Activated CD8-positive, alpha-beta T cell treated with anti-CD3 and anti-CD28 coated beads for 36 hours (primary cell): Measurements from ENCODE around the gene CGNL1. TPM values are rescaled to one million over a fixed set of nuclear protein-coding genes. Genes with fewer than 3 reads are reported as not detected.

ENCODE experiments used
- ATAC-seq: fragments of 200-7000 bp; cut with Tn5 transposase; one replicate; pipeline ENCODE4 v1.10.0; 2021; ENCODE audit warnings: mild to moderate bottlenecking, moderate library complexity
- CTCF ChIA-PET: fragments of 350-600 bp; sonication (Branson Sonifier 250); formaldehyde crosslinking; loops from one replicate; lab custom pipeline; 2021; ENCODE audit warnings: antibody characterized with exemption; lab: Charles Lee
- POLR2A ChIA-PET: fragments of 350-600 bp; sonication (Branson Sonifier 250); formaldehyde crosslinking; loops from one replicate; lab custom pipeline; 2021; ENCODE audit warnings: antibody characterized with exemption; lab: Charles Lee
- DNase-seq: peaks from one replicate; pipeline ENCODE4 v3.0.0-alpha.2; 2020
- H3K27ac Mint-ChIP-seq: one replicate; pipeline ENCODE4 v1.8.0; 2021; ENCODE audit warnings: mild to moderate bottlenecking, mixed read lengths
- H3K27me3 Mint-ChIP-seq: one replicate; pipeline ENCODE4 v1.8.0; 2021; ENCODE audit warnings: mixed read lengths
- H3K36me3 Mint-ChIP-seq: one replicate; pipeline ENCODE4 v1.8.0; 2021; ENCODE audit warnings: low read depth, mixed read lengths
- H3K4me1 Mint-ChIP-seq: one replicate; pipeline ENCODE4 v1.8.0; 2021; ENCODE audit warnings: low read depth, mixed read lengths
- H3K4me3 Mint-ChIP-seq: one replicate; pipeline ENCODE4 v1.8.0; 2021; ENCODE audit warnings: mild to moderate bottlenecking, moderate library complexity, mixed read lengths
- H3K9me3 Mint-ChIP-seq: one replicate; pipeline ENCODE4 v1.8.0; 2021; ENCODE audit warnings: mixed read lengths
- CTCF ChIP-seq: fragments of 200-600 bp; IDR thresholded peaks from one replicate; pipeline ENCODE4 v1.8.0; 2022; ENCODE audit warnings: antibody characterized with exemption, mild to moderate bottlenecking
- intact Hi-C: fragments of 100-400 bp; cut with micrococcal nuclease; formaldehyde crosslinking; loops from one replicate; pipeline ENCODE4 v1.10.0; 2022
- total RNA-seq, 2 experiments: library from RNA; stranded (reverse); gene quantifications; one replicate each; pipeline ENCODE4 v1.2.3, GENCODE V29; 2021

CGNL1 gene
- total RNA-seq, 2 experiments from 2014 or later, result not detected

GRCh38 chr15:57373882-57374276 lies 2.4 kb upstream of the CGNL1 start:
- DNase-seq (no peak), ATAC-seq (no peak)
- H3K4me3 Mint-ChIP-seq, result no peak overlapping the region
- intact Hi-C loops, result no loop called here
- H3K9me3 Mint-ChIP-seq, result no peaks in the 10 kb centered on the region
- ChIA-PET POLR2A (no interaction called here), CTCF (interaction anchor here (0.9 kb wide), 1 partner anchor 156 kb away, joined by 3 read pairs; no protein-coding TSS in a partner anchor)
- H3K4me1 Mint-ChIP-seq, result peaks cover 10% of the 10 kb centered on the region
- H3K27me3 Mint-ChIP-seq, result peaks cover 39% of the 10 kb centered on the region
- H3K36me3 Mint-ChIP-seq, result no peaks in the 10 kb centered on the region
- no peak for TF ChIP-seq CTCF
- H3K27ac Mint-ChIP-seq, result no peak overlapping the region

GRCh38 chr15:57376696-57377477 lies 582 bp downstream of the CGNL1 start:
- ChIA-PET CTCF (no interaction called here), POLR2A (no interaction called here)
- Mint-ChIP-seq H3K9me3 (no peaks in the 10 kb centered on the region), H3K4me1 (peaks cover 10% of the 10 kb centered on the region), H3K4me3 (no peak overlapping the region), H3K36me3 (no peaks in the 10 kb centered on the region), H3K27me3 (peaks cover 42% of the 10 kb centered on the region), H3K27ac (no peak overlapping the region)
- ATAC-seq (no peak), DNase-seq (no peak)
- intact Hi-C loops, result no loop called here
- TF ChIP-seq CTCF, result no peak

GRCh38 chr15:57377478-57377847 lies 1.2 kb downstream of the CGNL1 start:
- ChIA-PET POLR2A (no interaction called here), CTCF (no interaction called here)
- Mint-ChIP-seq H3K36me3 (no peaks in the 10 kb centered on the region), H3K4me3 (no peak overlapping the region), H3K4me1 (peaks cover 10% of the 10 kb centered on the region), H3K9me3 (no peaks in the 10 kb centered on the region), H3K27ac (no peak overlapping the region), H3K27me3 (peaks cover 42% of the 10 kb centered on the region)
- intact Hi-C loops, result no loop called here
- DNase-seq (no peak), ATAC-seq (no peak)
- TF ChIP-seq CTCF, result no peak

- Mint-ChIP-seq H3K36me3 (no peaks in the 10 kb centered on the region), H3K27ac (no peak overlapping the region), H3K27me3 (peaks cover 34% of the 10 kb centered on the region), H3K4me3 (no peak overlapping the region), H3K4me1 (peaks cover 10% of the 10 kb centered on the region), H3K9me3 (no peaks in the 10 kb centered on the region)
- DNase-seq (no peak), ATAC-seq (no peak)
- POLR2A ChIA-PET, result no interaction called here
- CTCF ChIA-PET, result no interaction called here
- intact Hi-C loops, result no loop called here
- no peak for TF ChIP-seq CTCF
Observed at GRCh38 chr15:57379487-57379886, 3.2 kb downstream of the CGNL1 start.

GRCh38 chr15:57380854-57381253 lies 4.5 kb downstream of the CGNL1 start:
- Mint-ChIP-seq H3K27ac (no peak overlapping the region), H3K27me3 (peaks cover 23% of the 10 kb centered on the region), H3K36me3 (no peaks in the 10 kb centered on the region), H3K4me1 (peaks cover 9% of the 10 kb centered on the region), H3K4me3 (no peak overlapping the region), H3K9me3 (no peaks in the 10 kb centered on the region)
- ATAC-seq (no peak), DNase-seq (no peak)
- CTCF ChIA-PET, result no interaction called here
- intact Hi-C loops, result no loop called here
- POLR2A ChIA-PET, result no interaction called here
- no peak for TF ChIP-seq CTCF
